Tibial nerve (tissue), 4 donors: ENCODE measurements around the gene SLC7A1.

Experiments
- CTCF ChIP-seq, 5 experiments: fragments of 200-600 bp in 3 of 5; fragments of 450-650 bp in 2 of 5; sonication (generic) in 3 of 5; IDR thresholded peaks; one replicate each; pipeline ENCODE4 v1.5.1; 2016 to 2019; ENCODE audit warnings: antibody characterized with exemption in 5 of 5, mild to moderate bottlenecking in 3 of 5, moderate library complexity in 2 of 5
- EP300 ChIP-seq, 2 donors: sonication (generic); formaldehyde crosslinking; IDR thresholded peaks; one replicate each; pipeline ENCODE4 v1.6.1; 2017; ENCODE audit warnings: antibody characterized with exemption in 2 of 2, mild to moderate bottlenecking in 1 of 2
- POLR2A ChIP-seq, 2 donors: fragments of 450-650 bp; IDR thresholded peaks; one replicate each; pipeline ENCODE4 v1.6.1; 2017; ENCODE audit warnings: antibody characterized with exemption in 2 of 2, mild to moderate bottlenecking in 2 of 2, moderate library complexity in 2 of 2

- TF ChIP-seq CTCF (IDR thresholded peaks at IDR 0.05): no peak
- no peak for TF ChIP-seq EP300 (IDR thresholded peaks at IDR 0.05)
- TF ChIP-seq POLR2A (IDR thresholded peaks at IDR 0.05): no peak
Measured at GRCh38 chr13:29621051-29621800, 25.7 kb upstream of the SLC7A1 start.
